ENCODE results near the gene VMP1. TPM values are rescaled to one million over a fixed set of nuclear protein-coding genes. Genes with fewer than 3 reads are reported as not detected.
"Not testable (repeated sequence)": the region's sequence is repeated elsewhere in the genome, so short reads cannot be mapped to it uniquely, and the experiment has no call there.

VMP1 gene
- total and polyA plus RNA-seq, 2 donors (not counting 1 experiment from before 2014, with no cell fraction given) = 20.4 to 83.5 TPM

GRCh38 chr17:59779521-59779920 lies 72.1 kb downstream of the VMP1 start:
- intact Hi-C loops (cut with micrococcal nuclease) = no loop called here
- TF ChIP-seq CTCF (IDR thresholded peaks at IDR 0.05) = no peak
- no peak for TF ChIP-seq EZH2 (IDR thresholded peaks at IDR 0.05; ENCODE audit: borderline replicate concordance, insufficient read depth, low read depth, low read length, poor library complexity, severe bottlenecking)
- no peak overlapping the region for H2AFZ ChIP-seq (ENCODE audit: insufficient read depth, low read depth, low read length, poor library complexity, severe bottlenecking)
- H4K20me1 ChIP-seq (ENCODE audit: control insufficient read depth, insufficient read depth, low read length, poor library complexity, severe bottlenecking) = no peaks in the 10 kb centered on the region
- Mint-ChIP-seq H3K9me3 (ENCODE audit: insufficient read depth) (peaks cover 4% of the 10 kb centered on the region), H3K27me3 (no peaks in the 10 kb centered on the region), H3K27ac (peak overlapping the region; percentile 71), H3K4me3 (no peak overlapping the region), H3K4me1 (peaks cover 26% of the 10 kb centered on the region)
- no peak overlapping the region for H3K4me2 ChIP-seq (replicated peaks; ENCODE audit: low read depth, low read length, poor library complexity, severe bottlenecking)
- CTCF ChIA-PET = interaction anchor here (0.9 to 1.6 kb wide), 3 partner anchors 8 to 59 kb away, joined by 3 to 4 read pairs (median 3); no protein-coding TSS in a partner anchor
- WGBS (ENCODE audit: insufficient coverage) = no CpG with 5 or more reads among the region's 1 CpG
- H3K27ac ChIP-seq (ENCODE audit: low read length in 2 of 2) = peak overlapping the region in 1 of 2 donors; percentile 26
- H3K4me3 ChIP-seq (ENCODE audit: control extremely low read depth in 1 of 5, extremely low read depth in 1 of 5, insufficient read depth in 1 of 5, low read depth in 2 of 5, low read length in 4 of 5) = no peak overlapping the region
- H3K4me1 ChIP-seq (ENCODE audit: control insufficient read depth in 2 of 2, insufficient read depth in 2 of 2, low read length in 2 of 2) = peaks cover 16 to 17% of the 10 kb centered on the region in 2 donors
- H3K9me3 ChIP-seq (ENCODE audit: control extremely low read depth in 1 of 3, control insufficient read depth in 2 of 3, insufficient read depth in 1 of 3, low read length in 2 of 3) = peaks cover 0 to 5% (median 2%) of the 10 kb centered on the region in 3 donors
- ATAC-seq (ENCODE audit: low read depth) (no peak), DNase-seq (no peak)
- peaks cover 11 to 24% of the 10 kb centered on the region in 2 experiments for H3K36me3 ChIP-seq (replicated peaks in 1 of 2; ENCODE audit: control extremely low read depth in 1 of 2, control insufficient read depth in 1 of 2, extremely low read depth in 1 of 2, insufficient read depth in 2 of 2, low read length in 1 of 2)
- H3K27me3 ChIP-seq (replicated peaks in 1 of 4; ENCODE audit: control extremely low read depth in 1 of 4, control insufficient read depth in 3 of 4, insufficient read depth in 4 of 4, low read length in 3 of 4) = no peaks in the 10 kb centered on the region
- H3K9ac ChIP-seq (ENCODE audit: low read length) = no peak overlapping the region
- POLR2A ChIA-PET = no interaction called here
- no peaks in the 10 kb centered on the region for H3K79me2 ChIP-seq (ENCODE audit: control insufficient read depth, insufficient read depth, low read length)

GRCh38 chr17:59780548-59780947 lies 73.1 kb downstream of the VMP1 start:
- H3K27ac Mint-ChIP-seq; H2AFZ ChIP-seq (ENCODE audit: insufficient read depth, low read depth, low read length, poor library complexity, severe bottlenecking); CTCF ChIA-PET; H4K20me1 ChIP-seq (ENCODE audit: control insufficient read depth, insufficient read depth, low read length, poor library complexity, severe bottlenecking); H3K4me3 ChIP-seq (ENCODE audit: control extremely low read depth in 1 of 5, extremely low read depth in 1 of 5, insufficient read depth in 1 of 5, low read depth in 2 of 5, low read length in 4 of 5); H3K9me3 ChIP-seq (ENCODE audit: control extremely low read depth in 1 of 3, control insufficient read depth in 2 of 3, insufficient read depth in 1 of 3, low read length in 2 of 3); H3K4me3 Mint-ChIP-seq; H3K27ac ChIP-seq (ENCODE audit: low read length in 2 of 2); POLR2A ChIA-PET; DNase-seq; H3K79me2 ChIP-seq (ENCODE audit: control insufficient read depth, insufficient read depth, low read length); H3K9ac ChIP-seq (ENCODE audit: low read length); H3K4me2 ChIP-seq (replicated peaks; ENCODE audit: low read depth, low read length, poor library complexity, severe bottlenecking); H3K27me3 ChIP-seq (replicated peaks in 1 of 4; ENCODE audit: control extremely low read depth in 1 of 4, control insufficient read depth in 3 of 4, insufficient read depth in 4 of 4, low read length in 3 of 4); H3K27me3 Mint-ChIP-seq; ATAC-seq (ENCODE audit: low read depth); H3K9me3 Mint-ChIP-seq (ENCODE audit: insufficient read depth): not testable (repeated sequence)
- H3K4me1 ChIP-seq (ENCODE audit: control insufficient read depth in 2 of 2, insufficient read depth in 2 of 2, low read length in 2 of 2) = peaks cover 19 to 23% of the 10 kb centered on the region in 2 donors
- peaks cover 29% of the 10 kb centered on the region for H3K4me1 Mint-ChIP-seq
- intact Hi-C loops (cut with micrococcal nuclease) = loop anchor here (10.0 kb wide), 1 partner anchor 156 kb away; no protein-coding TSS in a partner anchor
- WGBS (ENCODE audit: insufficient coverage) = 100% methylated on average over 3 of the region's 6 CpGs
- H3K36me3 ChIP-seq (replicated peaks in 1 of 2; ENCODE audit: control extremely low read depth in 1 of 2, control insufficient read depth in 1 of 2, extremely low read depth in 1 of 2, insufficient read depth in 2 of 2, low read length in 1 of 2) = peaks cover 11 to 16% of the 10 kb centered on the region in 2 experiments

Measured in B cell (primary cell).